Endodermal cell (in vitro differentiated cells): ENCODE measurements around the gene JAZF1. TPM values are rescaled to one million over a fixed set of nuclear protein-coding genes. Genes with fewer than 3 reads are reported as not detected.

Experiments
- DNase-seq: peaks from one replicate; pipeline ENCODE4 v3.0.0-alpha.2; 2017
- H3K27ac ChIP-seq: 2 replicates; pipeline ENCODE4 v1.5.1; 2013; ENCODE audit warnings: mild to moderate bottlenecking, low read depth, low read length, moderate library complexity
- H3K27me3 ChIP-seq: 2 replicates; pipeline ENCODE4 v1.6.1; 2013; ENCODE audit warnings: mild to moderate bottlenecking, low read length, moderate library complexity; ENCODE audit not compliant: insufficient read depth, control insufficient read depth, poor library complexity, severe bottlenecking
- H3K36me3 ChIP-seq: 2 replicates; pipeline ENCODE4 v1.7.0; 2013; ENCODE audit warnings: mild to moderate bottlenecking, low read length, moderate library complexity; ENCODE audit not compliant: control insufficient read depth, insufficient read depth
- H3K4me1 ChIP-seq: one replicate; pipeline ENCODE4 v1.7.0; 2013; ENCODE audit warnings: low read length; ENCODE audit not compliant: control insufficient read depth, insufficient read depth
- H3K4me3 ChIP-seq: 2 replicates; pipeline ENCODE4 v1.5.1; 2013; ENCODE audit warnings: mild to moderate bottlenecking, low read length, moderate library complexity
- H3K9ac ChIP-seq: 2 replicates; pipeline ENCODE4 v1.6.1; 2013; ENCODE audit warnings: mild to moderate bottlenecking, low read length, moderate library complexity; ENCODE audit not compliant: poor library complexity, severe bottlenecking; ENCODE audit errors: extremely low read depth
- H3K9me3 ChIP-seq: 2 replicates; pipeline ENCODE4 v1.6.1; 2013; ENCODE audit warnings: mild to moderate bottlenecking, low read length, moderate library complexity; ENCODE audit not compliant: control insufficient read depth
- H3K27ac Mint-ChIP-seq: 2 replicates; pipeline ENCODE4 v1.8.0; 2020; ENCODE audit warnings: mixed read lengths
- H3K27me3 Mint-ChIP-seq: 2 replicates; pipeline ENCODE4 v1.8.0; 2021; ENCODE audit warnings: mild to moderate bottlenecking, mixed read lengths; ENCODE audit not compliant: insufficient read depth
- H3K36me3 Mint-ChIP-seq: 2 replicates; pipeline ENCODE4 v1.8.0; 2020; ENCODE audit warnings: low read depth, mixed read lengths
- H3K4me1 Mint-ChIP-seq: 2 replicates; pipeline ENCODE4 v1.8.0; 2020; ENCODE audit warnings: mixed read lengths
- H3K4me3 Mint-ChIP-seq: 2 replicates; pipeline ENCODE4 v1.8.0; 2020; ENCODE audit warnings: mild to moderate bottlenecking, moderate library complexity, mixed read lengths
- H3K9me3 Mint-ChIP-seq: 2 replicates; pipeline ENCODE4 v1.8.0; 2020; ENCODE audit warnings: mild to moderate bottlenecking, mixed read lengths
- WGBS, 2 experiments: methylation state at CpG; one replicate each; pipeline versions ENCODE4 v1.1.5 to v1.1.7; 2013; ENCODE audit warnings: missing lambda C conversion rate in 2 of 2, mixed read lengths in 1 of 2; ENCODE audit not compliant: insufficient coverage in 1 of 2, insufficient read length in 1 of 2; 5-methylcytosine and 5-hydroxymethylcytosine counted together
- total RNA-seq, 2 donors: library from RNA; stranded (reverse); fragmentation: NEBNext Ultra II Directional in 1 of 2; extraction: Animal tissue kit (Norgen Biotek cat#: 25700) in 1 of 2; gene quantifications; 2 replicates in 1 of 2; 3 replicates in 1 of 2; pipeline ENCODE4 v1.2.1, GENCODE V29; 2021
- TF ChIP-seq, protein P1 (sequence below): fragments of 200-600 bp; sonication (generic); conservative IDR thresholded peaks from 2 replicates; pipeline ENCODE4 v1.5.0; 2021; ENCODE audit warnings: antibody characterized with exemption, mild to moderate bottlenecking

The JAZF1 gene
- total RNA-seq, 2 donors from 2014 or later = 18.3 to 33.6 TPM

DNA sequence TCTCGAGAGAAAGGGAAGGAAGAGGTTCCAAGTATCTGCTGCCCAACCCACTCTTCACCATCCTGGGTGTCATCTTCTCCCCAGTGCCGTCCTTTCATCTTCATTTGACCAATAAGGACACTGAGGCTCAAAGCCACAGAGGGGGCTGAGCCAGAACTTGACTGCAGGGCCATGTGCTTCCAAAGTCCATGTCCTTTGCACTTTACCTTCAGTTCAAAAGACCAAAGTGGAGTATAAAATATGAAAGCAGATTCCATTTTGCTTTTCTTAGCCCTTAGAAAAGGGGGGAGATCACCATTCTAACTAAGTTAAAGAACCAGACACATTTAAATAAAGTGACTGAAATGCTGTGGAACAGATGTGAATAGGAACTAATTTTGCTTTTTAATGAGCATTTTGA, 56.2 kb downstream of the JAZF1 start:
- TF ChIP-seq, protein P1, sequence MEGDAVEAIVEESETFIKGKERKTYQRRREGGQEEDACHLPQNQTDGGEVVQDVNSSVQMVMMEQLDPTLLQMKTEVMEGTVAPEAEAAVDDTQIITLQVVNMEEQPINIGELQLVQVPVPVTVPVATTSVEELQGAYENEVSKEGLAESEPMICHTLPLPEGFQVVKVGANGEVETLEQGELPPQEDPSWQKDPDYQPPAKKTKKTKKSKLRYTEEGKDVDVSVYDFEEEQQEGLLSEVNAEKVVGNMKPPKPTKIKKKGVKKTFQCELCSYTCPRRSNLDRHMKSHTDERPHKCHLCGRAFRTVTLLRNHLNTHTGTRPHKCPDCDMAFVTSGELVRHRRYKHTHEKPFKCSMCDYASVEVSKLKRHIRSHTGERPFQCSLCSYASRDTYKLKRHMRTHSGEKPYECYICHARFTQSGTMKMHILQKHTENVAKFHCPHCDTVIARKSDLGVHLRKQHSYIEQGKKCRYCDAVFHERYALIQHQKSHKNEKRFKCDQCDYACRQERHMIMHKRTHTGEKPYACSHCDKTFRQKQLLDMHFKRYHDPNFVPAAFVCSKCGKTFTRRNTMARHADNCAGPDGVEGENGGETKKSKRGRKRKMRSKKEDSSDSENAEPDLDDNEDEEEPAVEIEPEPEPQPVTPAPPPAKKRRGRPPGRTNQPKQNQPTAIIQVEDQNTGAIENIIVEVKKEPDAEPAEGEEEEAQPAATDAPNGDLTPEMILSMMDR = no peak
- Mint-ChIP-seq H3K4me1 (peaks cover 46% of the 10 kb centered on the region), H3K36me3 (peaks cover 12% of the 10 kb centered on the region), H3K4me3 (no peak overlapping the region), H3K27ac (no peak overlapping the region), H3K27me3 (peaks cover 45% of the 10 kb centered on the region), H3K9me3 (no peaks in the 10 kb centered on the region)
- DNase-seq = no peak
- Histone ChIP-seq H3K4me3 (no peak overlapping the region), H3K36me3 (no peaks in the 10 kb centered on the region), H3K4me1 (peaks cover 9% of the 10 kb centered on the region), H3K9ac (no peak overlapping the region), H3K27me3 (no peaks in the 10 kb centered on the region), H3K9me3 (no peaks in the 10 kb centered on the region), H3K27ac (no peak overlapping the region)
- WGBS, 2 experiments = 80 to 94% methylated on average over 1 to 2 of the region's 2 CpGs

DNA sequence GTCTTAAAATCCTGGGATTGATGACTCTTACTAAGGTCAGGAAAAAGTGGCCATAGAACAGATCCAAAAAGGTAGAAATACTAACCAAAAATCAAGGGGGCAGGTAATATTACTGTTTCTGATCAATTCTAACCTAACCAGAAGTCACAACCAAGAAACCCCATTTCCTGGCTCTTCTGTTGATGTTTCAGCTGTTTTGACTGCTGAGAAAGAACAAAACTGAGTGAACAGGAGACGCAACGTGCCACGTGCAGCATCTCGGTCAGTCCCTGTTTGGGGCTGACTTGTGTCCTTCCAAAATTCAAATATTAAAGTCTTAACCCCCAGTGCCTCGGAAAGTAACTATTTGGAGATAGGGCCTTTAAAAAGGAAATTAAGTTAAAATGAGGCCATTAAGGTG, 56.8 kb downstream of the JAZF1 start:
- Histone ChIP-seq H3K9me3 (no peaks in the 10 kb centered on the region), H3K9ac (no peak overlapping the region), H3K4me3 (no peak overlapping the region), H3K4me1 (peaks cover 9% of the 10 kb centered on the region), H3K36me3 (no peaks in the 10 kb centered on the region), H3K27me3 (no peaks in the 10 kb centered on the region), H3K27ac (no peak overlapping the region)
- Mint-ChIP-seq H3K4me3 (no peak overlapping the region), H3K4me1 (peaks cover 40% of the 10 kb centered on the region), H3K27ac (no peak overlapping the region), H3K27me3 (peaks cover 45% of the 10 kb centered on the region), H3K9me3 (no peaks in the 10 kb centered on the region), H3K36me3 (peaks cover 12% of the 10 kb centered on the region)
- WGBS, 2 experiments = 90 to 100% methylated on average over 1 to 5 of the region's 5 CpGs
- TF ChIP-seq, protein P1 = no peak
- no peak for DNase-seq

DNA sequence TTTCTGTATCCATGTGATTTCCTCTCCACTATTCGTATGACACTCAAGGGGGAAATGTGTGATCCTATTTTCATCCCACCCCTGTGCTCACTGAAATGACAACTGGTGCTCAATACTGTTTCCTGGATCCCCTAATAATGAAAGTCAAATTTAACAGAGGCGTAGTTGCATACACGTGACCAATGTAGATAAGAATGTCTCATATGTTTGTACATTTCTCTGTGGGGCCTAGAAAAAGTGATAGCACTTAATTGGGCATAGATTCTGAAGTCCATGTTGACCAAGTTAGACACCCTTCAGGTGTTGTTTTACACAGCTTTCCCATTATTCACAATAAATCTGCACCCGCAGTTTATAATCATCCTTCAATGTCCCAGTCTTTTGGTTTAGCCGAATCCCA, 59.1 kb downstream of the JAZF1 start:
- no peaks in the 10 kb centered on the region for H3K9me3 Mint-ChIP-seq
- 95 to 100% methylated on average over 4 to 5 of the region's 5 CpGs for WGBS, 2 experiments
- no peaks in the 10 kb centered on the region for H3K27me3 ChIP-seq

More for the DNA sequence above, 59.1 kb downstream of the JAZF1 start:
- Histone ChIP-seq H3K27ac (no peak overlapping the region), H3K36me3 (no peaks in the 10 kb centered on the region), H3K4me1 (peaks cover 8% of the 10 kb centered on the region), H3K9ac (no peak overlapping the region), H3K9me3 (no peaks in the 10 kb centered on the region), H3K4me3 (no peak overlapping the region)
- Mint-ChIP-seq H3K36me3 (peaks cover 5% of the 10 kb centered on the region), H3K4me1 (peaks cover 36% of the 10 kb centered on the region), H3K27ac (no peak overlapping the region), H3K4me3 (no peak overlapping the region), H3K27me3 (peaks cover 26% of the 10 kb centered on the region)
- DNase-seq = no peak
- TF ChIP-seq, protein P1 = no peak
